Measurements from ENCODE around the gene IFNA13.

The IFNA13 gene

DNA sequence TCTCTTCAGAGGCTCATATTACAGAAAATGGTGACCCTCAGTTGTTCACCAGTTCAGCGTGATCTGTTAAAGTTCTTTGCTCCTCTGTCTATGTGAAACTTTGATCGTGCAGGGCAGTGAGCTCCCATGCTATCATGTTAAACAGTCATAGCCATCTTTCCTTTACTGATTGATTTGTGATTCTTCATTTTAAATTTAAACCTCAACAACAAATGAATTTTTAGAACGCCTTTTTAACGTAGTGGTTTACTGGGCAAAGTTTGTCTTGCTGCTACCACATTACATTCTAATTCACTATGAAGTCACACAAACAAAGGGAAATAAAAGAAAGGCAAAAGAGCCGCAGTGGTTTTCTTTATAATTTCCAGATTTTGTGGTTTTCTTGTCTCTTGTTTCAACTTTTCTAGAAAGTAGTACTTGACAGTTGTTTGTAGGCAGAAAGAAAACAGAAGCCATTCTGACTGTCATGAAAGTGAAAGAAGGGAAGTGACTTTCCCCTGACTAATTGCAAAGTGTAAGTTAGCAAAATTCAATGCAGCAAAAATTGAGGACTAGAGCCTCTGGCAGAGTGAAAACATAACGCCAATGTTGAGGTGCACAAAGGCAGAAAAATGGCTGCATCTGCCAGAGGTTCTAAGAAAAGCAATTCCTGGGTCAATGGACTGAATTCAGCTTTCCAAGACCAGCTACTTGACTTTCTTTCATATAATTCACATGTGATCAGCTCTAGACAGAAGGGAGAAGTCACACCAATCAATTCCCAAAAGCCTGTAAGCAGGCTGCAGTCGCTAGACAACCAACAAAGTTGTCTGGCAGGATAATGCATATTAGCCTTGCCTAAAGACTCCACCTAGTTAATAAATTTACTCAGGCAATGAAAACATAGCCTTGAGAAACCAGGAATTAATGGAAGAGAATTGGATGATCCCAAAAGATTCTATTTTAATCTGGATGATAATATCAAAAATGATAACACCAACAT is 10.1 kb downstream of the IFNA13 start:
- DNase-seq, result no peak

DNA sequence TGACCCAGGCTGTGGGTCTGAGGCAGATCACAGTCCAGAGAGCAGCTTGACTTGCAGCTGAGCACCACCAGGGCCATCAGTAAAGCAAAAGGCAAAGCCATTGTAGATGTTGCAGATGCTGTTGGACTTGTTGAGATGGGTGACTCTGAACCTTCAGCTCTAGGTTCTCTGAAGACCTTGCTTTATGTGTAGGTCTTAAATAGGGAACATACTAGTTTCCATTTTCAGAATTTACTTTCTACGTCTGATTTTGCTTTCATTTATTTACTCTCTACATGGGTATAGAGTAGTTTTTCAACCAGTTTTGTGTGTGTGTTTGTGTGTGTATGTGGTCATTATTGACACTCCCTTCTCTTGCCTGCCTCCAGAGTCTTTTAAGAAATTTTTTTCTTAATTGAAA is 17.1 kb downstream of the IFNA13 start, which contains the start of gene IFNA6:
Gene IFNA6, minus strand, starts transcription at position 101 of the 400 bp plus-strand sequence. Its CDS starts 0 bp downstream, at position 101.
- no peak for DNase-seq

DNA sequence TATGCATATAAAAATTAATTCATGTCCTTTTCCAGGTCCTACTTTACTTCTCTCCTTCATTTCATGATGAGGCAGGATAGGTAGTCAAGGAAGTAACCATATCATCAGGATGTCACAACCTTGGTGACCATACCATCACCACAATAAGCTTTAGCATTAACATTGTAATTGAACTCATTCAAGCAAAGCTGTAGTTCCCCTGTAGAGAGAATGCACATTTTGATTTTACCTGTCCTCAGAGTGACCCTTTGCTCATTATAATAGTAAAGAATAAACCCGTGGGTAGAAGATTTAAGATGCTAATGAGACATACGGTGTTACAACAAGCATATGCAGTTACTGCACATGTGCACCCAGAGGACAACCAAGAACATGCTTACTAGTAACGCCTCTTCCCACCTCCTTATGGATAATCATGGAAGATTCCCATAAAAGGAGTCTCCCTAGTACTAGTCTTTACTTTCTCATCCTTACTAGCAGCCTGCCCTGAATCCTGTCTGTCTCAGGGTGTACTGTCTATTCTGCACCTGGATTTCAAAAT is 19.4 kb downstream of the IFNA13 start:
- DNase-seq, result no peak

DNA sequence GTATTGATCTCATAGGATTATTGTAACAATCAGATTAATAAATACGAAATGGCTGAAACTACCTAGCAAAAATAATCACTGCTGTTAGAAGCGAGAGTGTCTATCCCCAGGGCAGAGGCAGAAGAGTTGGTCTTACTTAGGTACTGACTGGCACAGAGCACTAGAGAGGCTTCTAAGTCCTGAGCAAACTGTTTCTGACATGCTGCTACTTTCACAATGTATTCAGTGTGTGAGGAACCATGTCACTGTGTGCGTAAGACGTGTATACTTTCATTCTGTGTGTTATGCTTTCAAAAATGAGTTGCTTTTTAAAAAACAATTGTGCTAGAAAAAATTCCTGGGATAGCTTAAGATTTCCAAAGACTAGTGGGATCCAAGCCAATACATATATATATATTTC is 27.1 kb downstream of the IFNA13 start:
- DNase-seq, result no peak

DNA sequence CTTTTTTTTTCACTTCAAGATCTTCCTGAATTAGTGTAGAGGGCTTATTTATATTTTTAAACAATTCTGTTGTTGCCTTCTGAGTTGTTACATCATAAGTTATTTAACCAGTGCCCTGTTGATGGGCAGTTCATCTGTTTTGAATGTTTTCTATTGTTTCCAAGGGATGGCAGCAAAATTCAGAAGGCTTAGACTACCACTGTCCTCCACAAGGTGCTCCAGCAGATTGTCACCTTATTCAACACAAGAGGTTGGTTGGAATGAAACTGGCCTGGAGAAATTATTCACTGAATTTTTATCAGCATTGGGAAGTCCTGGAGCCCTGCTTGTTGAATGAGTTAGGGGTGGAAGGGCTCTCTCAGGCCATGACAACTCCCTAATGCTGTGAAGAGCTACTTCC is 31.4 kb downstream of the IFNA13 start:
- no peak for DNase-seq

DNA sequence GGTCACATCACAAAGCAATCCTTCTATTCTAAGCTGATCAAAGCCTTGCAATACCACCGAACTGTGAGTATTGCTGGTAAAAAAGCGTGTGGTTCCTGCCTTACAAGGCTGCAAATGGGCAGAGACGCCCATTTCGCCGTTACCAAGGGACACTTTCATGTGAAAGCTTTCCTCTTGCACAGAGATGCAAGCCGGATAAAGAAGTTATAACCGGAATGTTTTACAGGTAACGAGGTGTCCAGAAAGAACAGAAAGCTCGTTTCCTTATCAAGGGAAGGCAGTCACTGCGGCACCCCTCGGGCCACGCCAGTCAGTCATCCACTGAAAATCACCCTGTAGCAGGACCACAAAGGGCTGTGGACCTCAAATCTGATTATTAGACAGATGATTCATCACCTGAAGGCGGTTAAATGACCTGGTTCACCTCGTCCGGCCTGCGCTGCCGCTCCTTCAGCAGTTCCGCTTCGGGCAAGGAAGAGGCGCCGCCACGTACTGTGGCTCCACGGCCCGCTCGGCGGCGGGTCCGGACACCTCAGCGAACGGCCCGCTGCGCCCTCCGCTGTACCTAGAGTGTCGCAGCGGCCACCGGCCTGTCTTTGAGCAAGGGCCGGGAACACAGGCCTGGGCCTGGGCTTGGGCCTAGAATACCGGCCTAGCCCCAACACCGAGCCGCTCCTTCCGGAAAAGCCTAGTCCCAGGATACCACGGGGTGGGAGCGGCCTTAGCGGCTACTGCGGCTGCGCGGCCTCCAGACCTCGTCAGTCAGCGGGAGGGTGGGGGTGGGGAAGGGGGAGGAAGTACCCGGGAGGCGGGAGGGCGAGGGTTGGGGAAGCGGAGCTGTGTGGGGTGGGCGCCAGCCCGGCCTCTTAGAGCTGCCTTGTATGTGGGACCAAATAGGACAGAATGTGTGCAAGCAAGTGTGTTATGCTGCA is 32.9 kb downstream of the IFNA13 start, which contains the start of gene KLHL9:
Gene KLHL9, minus strand, starts transcription at position 704 of the 932 bp plus-strand sequence. Its CDS starts 545 bp downstream, at position 159.
- DNase-seq, result peak; percentile 85

DNA sequence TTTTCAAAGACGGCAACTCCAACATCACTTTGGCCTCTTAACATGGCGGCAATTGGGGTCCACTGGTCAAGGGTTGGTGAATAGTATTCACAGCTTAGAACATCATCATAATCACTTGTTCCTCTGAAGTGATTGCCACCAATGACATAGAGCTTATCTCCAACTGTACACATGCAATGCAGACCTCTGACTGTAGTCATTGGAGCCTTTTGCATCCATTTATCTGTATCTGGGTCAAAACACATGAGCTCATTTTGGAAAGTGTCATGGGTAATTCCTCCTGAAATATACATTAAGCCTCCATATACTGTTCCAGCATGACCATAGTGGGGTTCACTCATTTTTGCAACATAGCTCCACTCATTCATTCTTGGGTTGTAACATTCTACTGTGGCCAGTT is 34.6 kb downstream of the IFNA13 start:
- no peak for DNase-seq

DNA sequence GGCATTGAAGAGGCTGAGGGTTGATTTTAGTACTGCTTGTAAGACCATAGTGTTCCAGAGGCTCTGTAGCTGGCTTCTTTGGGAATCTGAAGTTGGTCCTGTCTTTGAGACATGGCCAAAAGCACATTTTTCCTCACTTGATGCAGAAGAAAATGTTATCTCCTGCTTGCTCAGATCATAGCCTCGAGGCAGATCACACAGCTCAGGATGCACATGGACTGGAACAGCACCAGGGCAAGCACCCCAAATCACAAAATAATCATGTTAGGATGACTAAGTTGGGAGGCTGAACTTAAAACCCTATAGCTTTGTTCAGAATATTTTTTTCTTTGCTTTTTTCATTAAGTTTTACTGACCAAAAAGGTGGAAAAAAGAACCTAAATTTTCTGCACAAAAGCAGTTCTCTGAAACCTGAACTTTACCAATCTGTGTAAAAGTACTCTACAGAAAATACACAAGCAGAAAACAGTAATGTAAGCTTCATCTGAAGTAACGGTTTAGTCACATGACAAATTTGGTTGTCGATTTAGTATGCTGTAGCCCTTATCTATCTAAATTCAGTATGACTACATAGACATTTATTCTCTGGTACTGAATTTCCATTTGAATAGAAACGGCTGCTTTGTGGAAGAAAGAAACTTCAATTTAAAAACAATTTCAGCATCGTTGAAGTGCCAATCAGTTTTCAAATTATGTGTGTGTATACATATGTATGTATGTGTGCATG is 36.0 kb downstream of the IFNA13 start:
- DNase-seq, result no peak

DNA sequence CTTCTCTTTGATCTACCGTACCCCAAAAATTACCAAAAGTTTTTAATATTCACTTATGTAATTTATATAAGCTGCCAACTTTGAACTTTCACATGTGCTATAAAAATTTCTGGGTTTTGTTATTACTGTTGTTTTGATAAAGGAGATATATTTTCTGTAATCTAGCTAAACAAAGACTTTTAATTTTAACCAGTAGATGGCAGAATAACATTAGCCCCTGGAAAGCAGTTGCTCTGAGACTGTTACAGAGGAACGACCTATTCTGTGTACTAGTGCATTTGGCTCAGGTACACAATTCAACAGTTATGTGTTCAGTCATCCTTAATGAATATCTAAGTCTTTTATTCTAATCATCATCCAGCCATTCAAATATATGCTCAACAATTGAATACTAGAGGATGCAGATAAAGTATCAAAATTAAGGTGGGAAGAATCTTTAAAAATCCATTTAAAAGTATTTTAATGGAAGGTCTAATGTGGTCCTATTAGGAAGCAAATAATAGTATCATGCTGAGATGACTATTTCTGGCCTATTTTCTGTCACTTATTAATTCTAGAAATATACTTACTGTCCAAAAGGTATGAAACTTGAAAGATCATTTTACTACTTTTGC is 41.2 kb downstream of the IFNA13 start:
- peak; percentile 1 for DNase-seq

DNA sequence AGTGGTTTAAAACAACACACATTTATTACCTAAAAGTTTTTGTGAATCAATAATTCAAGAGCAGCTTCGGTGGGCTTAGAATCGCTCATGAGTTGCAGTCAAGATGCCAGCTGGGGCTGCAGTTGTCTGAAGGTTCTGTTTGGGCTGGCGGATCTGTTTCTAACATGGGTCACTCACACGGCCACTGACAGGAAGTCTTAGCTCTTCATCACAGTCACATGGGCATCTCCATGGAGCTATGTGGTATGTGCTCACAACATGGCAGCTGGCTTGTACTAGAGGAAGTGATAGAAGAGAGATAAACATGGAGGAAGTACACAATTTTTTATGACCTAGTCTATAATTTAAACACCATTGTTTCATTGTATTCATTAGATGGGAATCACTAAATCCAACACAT is 43.8 kb downstream of the IFNA13 start:
- no peak for DNase-seq

DNA sequence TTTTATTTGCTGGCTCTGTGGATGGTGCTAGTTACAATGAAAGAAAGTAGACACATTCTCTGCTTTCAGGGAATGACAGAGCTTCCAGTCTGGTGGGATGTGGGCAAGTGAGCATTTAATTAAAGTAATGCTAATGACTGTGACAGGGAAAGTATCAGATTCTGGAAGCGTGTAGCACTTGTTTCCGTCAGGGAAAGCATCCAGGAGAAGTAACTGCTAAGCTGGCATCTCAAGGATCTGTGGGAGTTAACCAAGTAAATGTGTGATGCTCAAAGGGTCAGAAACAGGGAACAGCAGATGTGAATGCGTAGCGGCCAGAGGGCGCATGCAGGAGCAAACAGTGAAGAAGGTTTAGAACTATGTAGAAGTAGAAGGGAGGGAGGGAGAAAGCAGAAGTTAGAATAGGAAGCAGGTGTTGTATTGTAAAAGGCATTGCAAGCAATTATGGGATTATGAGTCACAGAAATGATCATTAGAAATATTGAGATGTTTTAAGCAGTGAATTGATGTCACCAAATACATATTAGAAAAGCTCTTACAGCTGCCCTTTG is 44.9 kb downstream of the IFNA13 start:
- no peak for DNase-seq

DNA sequence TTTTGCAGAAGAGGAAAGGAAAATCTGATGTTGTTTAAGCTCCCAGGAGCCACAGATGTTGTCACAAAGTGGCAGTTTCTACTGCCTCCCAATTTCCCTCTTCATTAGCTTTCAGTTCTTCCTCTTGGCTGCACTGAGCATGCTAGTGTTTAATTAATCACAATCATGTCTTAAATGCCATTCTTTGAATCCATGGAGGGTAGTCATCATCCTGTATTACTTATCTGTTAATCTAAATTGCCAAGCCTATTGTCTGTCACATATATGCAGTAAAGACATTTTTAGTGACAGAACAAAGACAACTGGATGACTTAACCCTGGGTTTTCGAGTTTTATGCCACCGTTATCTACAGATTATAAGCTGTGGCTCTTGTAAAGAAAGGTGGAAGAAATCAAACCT is 47.4 kb downstream of the IFNA13 start:
- no peak for DNase-seq

DNA sequence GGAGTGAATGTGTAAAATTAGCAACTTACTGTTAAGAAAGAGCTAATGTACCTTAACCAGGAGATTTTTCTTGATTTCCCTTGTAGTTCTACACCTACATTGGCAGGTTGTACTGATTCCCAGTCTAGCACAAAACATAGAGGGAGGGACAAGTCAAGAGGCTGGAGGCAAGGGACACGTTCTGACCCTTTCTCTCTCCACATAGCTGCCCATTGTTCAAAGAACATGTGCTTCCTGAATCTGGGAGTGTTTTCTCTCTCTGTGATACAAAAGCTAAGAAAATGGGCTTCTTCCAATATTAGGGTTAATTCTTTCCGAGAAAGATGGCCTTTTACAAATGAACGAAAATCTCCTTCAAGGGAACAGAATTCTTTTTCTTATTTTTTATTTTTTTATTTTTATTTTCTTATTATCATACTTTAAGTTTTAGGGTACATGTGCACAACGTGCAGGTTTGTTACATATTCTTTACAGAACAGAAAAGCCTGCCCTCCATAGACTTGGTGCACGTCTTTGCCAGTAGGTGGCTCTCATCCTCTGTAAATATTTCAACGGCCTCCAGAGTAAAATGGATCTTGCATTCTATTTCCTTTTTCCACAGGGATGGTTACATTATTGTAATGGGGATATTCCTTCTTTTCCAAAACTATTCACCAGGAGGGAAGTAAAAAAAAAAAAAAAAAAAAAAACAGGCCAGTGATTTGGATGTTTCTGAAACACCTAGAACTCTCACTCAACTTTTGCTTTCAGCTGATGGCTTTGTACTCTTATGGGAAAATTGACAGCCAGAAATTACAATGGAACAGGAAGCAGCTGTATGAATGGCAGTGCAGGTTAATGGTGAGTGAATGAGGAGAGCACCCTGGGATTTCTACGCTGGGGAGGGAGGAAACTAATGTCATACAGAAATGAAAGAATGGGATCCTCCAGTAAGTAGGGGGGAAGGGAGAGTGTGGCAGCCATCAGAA is 49.6 kb downstream of the IFNA13 start:
- peak; percentile 21 for DNase-seq
